SK-N-SH treated with all-trans-retinoic acid at 6 μM for 48 hours (cell line): ENCODE data around the gene DLG1.
"Not testable (repeated sequence)": the region's sequence is repeated elsewhere in the genome, so short reads cannot be mapped to it uniquely, and the experiment has no call there.

Experiments used
- ARNTL ChIP-seq: fragments of 450-650 bp; formaldehyde crosslinking; IDR thresholded peaks from 2 replicates; pipeline ENCODE4 v1.5.0; 2020; ENCODE audit warnings: low read depth, mild to moderate bottlenecking, moderate library complexity, borderline replicate concordance
- ESRRG ChIP-seq: fragments of 250-450 bp; sonication (Bioruptor Pico); IDR thresholded peaks from 2 replicates; pipeline ENCODE4 v1.6.1; 2021; ENCODE audit warnings: mild to moderate bottlenecking
- PATZ1 ChIP-seq: fragments of 250-450 bp; sonication (Bioruptor Pico); IDR thresholded peaks from 2 replicates; pipeline ENCODE4 v1.8.0; 2020; ENCODE audit warnings: mild to moderate bottlenecking, moderate library complexity, borderline replicate concordance
- POU6F1 ChIP-seq: fragments of 250-450 bp; sonication (Bioruptor Pico); IDR thresholded peaks from 2 replicates; pipeline ENCODE4 v1.8.0; 2021; ENCODE audit warnings: low read depth, mild to moderate bottlenecking, moderate library complexity, borderline replicate concordance
- PPARA ChIP-seq: fragments of 250-450 bp; sonication (Bioruptor Pico); IDR thresholded peaks from 2 replicates; pipeline ENCODE4 v1.5.0; 2020; ENCODE audit warnings: mild to moderate bottlenecking, borderline replicate concordance
- RARB ChIP-seq: fragments of 250-450 bp; sonication (Bioruptor Pico); IDR thresholded peaks from 2 replicates; pipeline ENCODE4 v1.8.0; 2021; ENCODE audit warnings: mild to moderate bottlenecking, moderate library complexity
- SNAI2 ChIP-seq: fragments of 250-450 bp; sonication (Bioruptor Pico); IDR thresholded peaks from 2 replicates; pipeline ENCODE4 v1.5.0; 2020; ENCODE audit warnings: mild to moderate bottlenecking, moderate library complexity
- TOX ChIP-seq: fragments of 250-450 bp; sonication (Bioruptor Pico); IDR thresholded peaks from 2 replicates; pipeline ENCODE4 v1.8.0; 2021; ENCODE audit warnings: mild to moderate bottlenecking, moderate library complexity, borderline replicate concordance
- ZC3H10 ChIP-seq: fragments of 250-450 bp; sonication (Bioruptor Pico); IDR thresholded peaks from 2 replicates; pipeline ENCODE4 v1.5.1; 2021; ENCODE audit warnings: mild to moderate bottlenecking, moderate library complexity
- ZFP3 ChIP-seq: fragments of 250-450 bp; sonication (Bioruptor Pico); IDR thresholded peaks from 2 replicates; pipeline ENCODE4 v1.5.0; 2020; ENCODE audit warnings: mild to moderate bottlenecking, moderate library complexity

- not testable (repeated sequence) for TF ChIP-seq ZC3H10 (CRISPR knock-in tag); POU6F1; RARB (CRISPR knock-in tag); TOX (CRISPR knock-in tag); PATZ1 (CRISPR knock-in tag); PPARA (CRISPR knock-in tag); ESRRG (CRISPR knock-in tag); ARNTL (CRISPR knock-in tag); ZFP3 (CRISPR knock-in tag); SNAI2 (CRISPR knock-in tag)
Measured at GRCh38 chr3:197033764-197034163, 264.6 kb downstream of the DLG1 start.
